Measurements from ENCODE around the gene CCAR1. TPM values are rescaled to one million over a fixed set of nuclear protein-coding genes. Genes with fewer than 3 reads are reported as not detected.
"Not testable (repeated sequence)": the region's sequence is repeated elsewhere in the genome, so short reads cannot be mapped to it uniquely, and the experiment has no call there.

The CCAR1 gene
- total and polyA plus RNA-seq, 3 donors from 2014 or later: 16.2 to 98.6 (median 87.4) TPM

- H3K4me3 ChIP-seq: no peak overlapping the region
- no peaks in the 10 kb centered on the region for H3K4me1 ChIP-seq
- intact Hi-C loops (cut with DNase I; ENCODE audit: low total_unique reads): no loop called here
- H3K36me3 ChIP-seq (ENCODE audit: low read depth, missing control alignments): no peaks in the 10 kb centered on the region
- TF ChIP-seq POLR2A (IDR thresholded peaks at IDR 0.05): no peak
- no peak for TF ChIP-seq CTCF (IDR thresholded peaks at IDR 0.05)
- no peak for DNase-seq
- no peak overlapping the region for H3K27ac ChIP-seq
- 69 to 70% methylated on average over 5 of the region's 5 CpGs for WGBS, 2 donors
- no peaks in the 10 kb centered on the region for H3K27me3 ChIP-seq
- no peaks in the 10 kb centered on the region for H3K9me3 ChIP-seq
These were observed 38.9 kb downstream of the CCAR1 start for GRCh38 chr10:68759967-68760366.

GRCh38 chr10:68767407-68767806 lies 46.4 kb downstream of the CCAR1 start:
- H3K4me3 ChIP-seq; H3K27ac ChIP-seq; H3K27me3 ChIP-seq; H3K4me1 ChIP-seq; DNase-seq; intact Hi-C loops (cut with DNase I; ENCODE audit: low total_unique reads); H3K36me3 ChIP-seq (ENCODE audit: low read depth, missing control alignments); H3K9me3 ChIP-seq: not testable (repeated sequence)
- WGBS, 2 donors: 83 to 91% methylated on average over 7 of the region's 7 CpGs

- H3K36me3 ChIP-seq (ENCODE audit: low read depth, missing control alignments): no peaks in the 10 kb centered on the region
- WGBS, 2 donors: 90% methylated on average over 6 of the region's 6 CpGs
- no peak overlapping the region for H3K4me3 ChIP-seq
- TF ChIP-seq POLR2A (IDR thresholded peaks at IDR 0.05) (no peak), CTCF (IDR thresholded peaks at IDR 0.05) (no peak)
- H3K27me3 ChIP-seq: no peaks in the 10 kb centered on the region
- intact Hi-C loops (cut with DNase I; ENCODE audit: low total_unique reads): no loop called here
- H3K27ac ChIP-seq: no peak overlapping the region
- H3K9me3 ChIP-seq: no peaks in the 10 kb centered on the region
- DNase-seq: no peak
- H3K4me1 ChIP-seq: no peaks in the 10 kb centered on the region
These were observed 60.9 kb downstream of the CCAR1 start for GRCh38 chr10:68781613-68782574.

GRCh38 chr10:68784476-68784875 lies 63.4 kb downstream of the CCAR1 start:
- 89 to 97% methylated on average over 7 of the region's 7 CpGs for WGBS, 2 donors
- intact Hi-C loops (cut with DNase I; ENCODE audit: low total_unique reads): no loop called here
- no peaks in the 10 kb centered on the region for H3K27me3 ChIP-seq
- TF ChIP-seq POLR2A (IDR thresholded peaks at IDR 0.05): no peak
- no peak for TF ChIP-seq CTCF (IDR thresholded peaks at IDR 0.05)
- H3K4me3 ChIP-seq: no peak overlapping the region
- no peak overlapping the region for H3K27ac ChIP-seq
- DNase-seq: no peak
- no peaks in the 10 kb centered on the region for H3K36me3 ChIP-seq (ENCODE audit: low read depth, missing control alignments)
- no peaks in the 10 kb centered on the region for H3K4me1 ChIP-seq
- no peaks in the 10 kb centered on the region for H3K9me3 ChIP-seq

GRCh38 chr10:68787813-68788212 lies 66.8 kb downstream of the CCAR1 start:
- H3K27ac ChIP-seq: no peak overlapping the region
- whole genome bisulfite sequencing, 2 donors: 97 to 98% methylated on average over 3 of the region's 3 CpGs
- H3K4me1 ChIP-seq: no peaks in the 10 kb centered on the region
- intact Hi-C loops (cut with DNase I; ENCODE audit: low total_unique reads): no loop called here
- TF ChIP-seq CTCF (IDR thresholded peaks at IDR 0.05) (no peak), POLR2A (IDR thresholded peaks at IDR 0.05) (no peak)
- no peaks in the 10 kb centered on the region for H3K9me3 ChIP-seq
- H3K4me3 ChIP-seq: no peak overlapping the region
- H3K36me3 ChIP-seq (ENCODE audit: low read depth, missing control alignments): no peaks in the 10 kb centered on the region
- no peak for DNase-seq
- H3K27me3 ChIP-seq: no peaks in the 10 kb centered on the region

Measured in testis (tissue), 3 donors.